SJSA1 (cell line): ENCODE results near the gene CAMK2B. TPM values are rescaled to one million over a fixed set of nuclear protein-coding genes. Genes with fewer than 3 reads are reported as not detected.

Experiments used
- DNase-seq, 2 experiments: peaks; one replicate each; pipeline ENCODE4 v3.0.0-alpha.2; 2015 to 2020; ENCODE audit warnings: low spot score in 2 of 2, low read depth in 1 of 2
- H3K27ac ChIP-seq: fragments of 250-450 bp; sonication (Bioruptor Pico); 2 replicates; pipeline ENCODE4 v1.5.1; 2020; ENCODE audit warnings: mild to moderate bottlenecking, moderate library complexity
- H3K27me3 ChIP-seq: fragments of 250-450 bp; sonication (Bioruptor Pico); replicated peaks from 2 replicates; pipeline ENCODE4 v1.5.1; 2020; ENCODE audit warnings: mild to moderate bottlenecking, moderate library complexity
- H3K36me3 ChIP-seq: fragments of 250-450 bp; sonication (Bioruptor Pico); 2 replicates; pipeline ENCODE4 v1.5.1; 2020; ENCODE audit warnings: mild to moderate bottlenecking
- H3K4me1 ChIP-seq: fragments of 250-450 bp; sonication (Bioruptor Pico); replicated peaks from 2 replicates; pipeline ENCODE4 v1.6.1; 2021; ENCODE audit warnings: mild to moderate bottlenecking
- H3K4me3 ChIP-seq: fragments of 250-450 bp; sonication (Bioruptor Pico); 2 replicates; pipeline ENCODE4 v1.5.1; 2020; ENCODE audit warnings: mild to moderate bottlenecking
- H3K9me3 ChIP-seq: fragments of 250-450 bp; sonication (Bioruptor Pico); replicated peaks from 2 replicates; pipeline ENCODE4 v1.5.1; 2020; ENCODE audit warnings: mild to moderate bottlenecking
- total RNA-seq: library from RNA; depleted of rRNA; stranded (reverse); fragments of >200 nt; shearing (Covaris generic); gene quantifications from 2 replicates; pipeline ENCODE4 v1.2.3, GENCODE V29; 2014

Gene CAMK2B
- total RNA-seq, 1 experiment from 2014 or later, result not detected

GRCh38 chr7:44292420-44292817 is 33.0 kb downstream of the CAMK2B start:
- no peak overlapping the region for H3K4me3 ChIP-seq
- H3K36me3 ChIP-seq, result no peaks in the 10 kb centered on the region

GRCh38 chr7:44291733-44292419 is 33.5 kb downstream of the CAMK2B start:
- Histone ChIP-seq H3K27ac (no peak overlapping the region), H3K4me1 (no peaks in the 10 kb centered on the region), H3K9me3 (no peaks in the 10 kb centered on the region), H3K27me3 (peaks cover 37% of the 10 kb centered on the region), H3K4me3 (no peak overlapping the region), H3K36me3 (no peaks in the 10 kb centered on the region)
- DNase-seq, result no peak

More at GRCh38 chr7:44292420-44292817, 33.0 kb downstream of the CAMK2B start:
- Histone ChIP-seq H3K9me3 (no peaks in the 10 kb centered on the region), H3K4me1 (no peaks in the 10 kb centered on the region), H3K27me3 (peaks cover 37% of the 10 kb centered on the region), H3K27ac (no peak overlapping the region)
- DNase-seq, result no peak

- no peak overlapping the region for H3K27ac ChIP-seq
- H3K4me3 ChIP-seq, result no peak overlapping the region
- H3K36me3 ChIP-seq, result no peaks in the 10 kb centered on the region
- H3K4me1 ChIP-seq, result no peaks in the 10 kb centered on the region
- peaks cover 31% of the 10 kb centered on the region for H3K27me3 ChIP-seq
- H3K9me3 ChIP-seq, result no peaks in the 10 kb centered on the region
- DNase-seq, result peak in 1 of 2 experiments; percentile 34
Observed at GRCh38 chr7:44291066-44291732, 34.2 kb downstream of the CAMK2B start.

GRCh38 chr7:44290252-44290620 is 35.2 kb downstream of the CAMK2B start:
- Histone ChIP-seq H3K4me1 (no peaks in the 10 kb centered on the region), H3K4me3 (no peak overlapping the region), H3K27ac (no peak overlapping the region), H3K9me3 (no peaks in the 10 kb centered on the region), H3K36me3 (no peaks in the 10 kb centered on the region), H3K27me3 (peaks cover 26% of the 10 kb centered on the region)
- DNase-seq, result no peak

- Histone ChIP-seq H3K9me3 (no peaks in the 10 kb centered on the region), H3K4me3 (no peak overlapping the region), H3K36me3 (no peaks in the 10 kb centered on the region), H3K4me1 (no peaks in the 10 kb centered on the region), H3K27ac (no peak overlapping the region), H3K27me3 (peaks cover 23% of the 10 kb centered on the region)
- DNase-seq, result peak in 1 of 2 experiments; percentile 39
Observed at GRCh38 chr7:44289341-44290251, 35.8 kb downstream of the CAMK2B start.

GRCh38 chr7:44288811-44289340 is 36.5 kb downstream of the CAMK2B start:
- H3K27ac ChIP-seq, result no peak overlapping the region
- H3K36me3 ChIP-seq, result no peaks in the 10 kb centered on the region
- no peaks in the 10 kb centered on the region for H3K9me3 ChIP-seq
- H3K4me3 ChIP-seq, result no peak overlapping the region
- peaks cover 16% of the 10 kb centered on the region for H3K27me3 ChIP-seq
- peak in 1 of 2 experiments; percentile 37 for DNase-seq
- H3K4me1 ChIP-seq, result no peaks in the 10 kb centered on the region

- Histone ChIP-seq H3K4me3 (no peak overlapping the region), H3K27me3 (peaks cover 14% of the 10 kb centered on the region), H3K36me3 (no peaks in the 10 kb centered on the region), H3K4me1 (no peaks in the 10 kb centered on the region), H3K9me3 (no peaks in the 10 kb centered on the region), H3K27ac (no peak overlapping the region)
- DNase-seq, result no peak
Observed at GRCh38 chr7:44288381-44288685, 37.1 kb downstream of the CAMK2B start.

GRCh38 chr7:44287488-44288380 is 37.7 kb downstream of the CAMK2B start:
- peak in 1 of 2 experiments; percentile 35 for DNase-seq
- Histone ChIP-seq H3K4me1 (no peaks in the 10 kb centered on the region), H3K4me3 (no peak overlapping the region), H3K36me3 (no peaks in the 10 kb centered on the region), H3K27ac (no peak overlapping the region), H3K27me3 (peaks cover 11% of the 10 kb centered on the region), H3K9me3 (no peaks in the 10 kb centered on the region)

- H3K27ac ChIP-seq, result no peak overlapping the region
- H3K36me3 ChIP-seq, result no peaks in the 10 kb centered on the region
- H3K4me1 ChIP-seq, result no peaks in the 10 kb centered on the region
- peaks cover 4% of the 10 kb centered on the region for H3K27me3 ChIP-seq
- DNase-seq, result peak in 1 of 2 experiments; percentile 41
- H3K9me3 ChIP-seq, result no peaks in the 10 kb centered on the region
- H3K4me3 ChIP-seq, result no peak overlapping the region
Observed at GRCh38 chr7:44286618-44287487, 38.5 kb downstream of the CAMK2B start.

GRCh38 chr7:44286182-44286617 is 39.2 kb downstream of the CAMK2B start:
- Histone ChIP-seq H3K27me3 (no peaks in the 10 kb centered on the region; the same call in 1 of the 2 replicates), H3K36me3 (no peaks in the 10 kb centered on the region), H3K4me1 (no peaks in the 10 kb centered on the region), H3K27ac (no peak overlapping the region), H3K4me3 (no peak overlapping the region), H3K9me3 (no peaks in the 10 kb centered on the region)
- DNase-seq, result peak in 1 of 2 experiments; percentile 36

GRCh38 chr7:44285561-44285960 is 39.8 kb downstream of the CAMK2B start:
- Histone ChIP-seq H3K9me3 (no peaks in the 10 kb centered on the region), H3K36me3 (no peaks in the 10 kb centered on the region), H3K27ac (no peak overlapping the region), H3K4me3 (no peak overlapping the region), H3K27me3 (no peaks in the 10 kb centered on the region), H3K4me1 (no peaks in the 10 kb centered on the region)
- DNase-seq, result no peak

- no peaks in the 10 kb centered on the region for H3K4me1 ChIP-seq
Observed at GRCh38 chr7:44284881-44285541, 40.4 kb downstream of the CAMK2B start.

More at GRCh38 chr7:44284881-44285541, 40.4 kb downstream of the CAMK2B start:
- H3K27ac ChIP-seq, result no peak overlapping the region
- H3K4me3 ChIP-seq, result no peak overlapping the region
- DNase-seq, result peak in 1 of 2 experiments; percentile 31
- H3K9me3 ChIP-seq, result no peaks in the 10 kb centered on the region
- H3K27me3 ChIP-seq, result no peaks in the 10 kb centered on the region
- H3K36me3 ChIP-seq, result no peaks in the 10 kb centered on the region
